ENCODE results near the gene HGS. TPM values are rescaled to one million over a fixed set of nuclear protein-coding genes. Genes with fewer than 3 reads are reported as not detected.

The HGS gene
- 10 to 100 TPM; 48.2 to 86.8 (median 84.0) TPM for total RNA-seq

GRCh38 chr17:81683584-81684441, at the start of gene HGS, which contains the start of gene ARL16:
Gene HGS, plus strand, starts transcription at chr17:81684011. Its CDS starts 56 bp downstream, at chr17:81684067.
Gene ARL16, minus strand, starts transcription at chr17:81683797. Its CDS starts 44 bp downstream, at chr17:81683753.
- peaks cover 27 to 58% (median 31%) of the 10 kb centered on the region in 3 donors for H3K36me3 ChIP-seq
- H3K4me3 ChIP-seq = peak within 1 kb of the TSS; percentile 85 to 97 (median 95)
- no peaks in the 10 kb centered on the region for H3K9me3 ChIP-seq
- no peaks in the 10 kb centered on the region for H3K27me3 ChIP-seq
- peaks cover 33 to 61% (median 37%) of the 10 kb centered on the region in 3 donors for H3K4me1 ChIP-seq
- WGBS, 2 donors = 1% methylated on average over 10 of the region's 112 CpGs; no CpG with 5 or more reads in 1 of the 2 donors
- DNase-seq = peak; percentile 80
- intact Hi-C loops (cut with DNase I) = no loop called here
- H3K27ac ChIP-seq = peak within 1 kb of the TSS; percentile 86 to 98 (median 94)
- peak in 3 of 4 donors; percentile 21 to 85 (median 73) for TF ChIP-seq POLR2A (IDR thresholded peaks at IDR 0.05)
- TF ChIP-seq CTCF (IDR thresholded peaks at IDR 0.05) = peak in 2 of 6 experiments; percentile 6 to 16

DNA sequence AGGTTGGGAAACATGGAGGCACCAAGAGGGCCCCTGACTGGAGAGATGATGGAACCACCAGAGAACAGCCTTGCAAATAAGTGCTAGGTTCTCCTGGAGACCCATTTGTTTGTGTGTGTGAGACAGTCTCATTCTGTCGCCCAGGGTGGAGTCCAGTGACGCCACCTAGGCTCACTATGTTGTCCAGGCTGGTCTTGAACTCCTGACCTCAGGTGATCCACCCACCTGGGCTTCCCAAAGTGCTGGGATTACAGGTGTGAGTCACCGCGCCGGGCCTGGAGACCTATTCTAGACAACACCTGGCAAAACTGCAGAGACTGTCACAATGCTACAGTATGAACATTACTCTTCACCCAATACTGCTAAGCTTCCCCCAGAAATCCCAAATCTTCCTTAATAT, 48.4 kb upstream of the HGS start:
- peak overlapping the region in 3 of 4 donors; percentile 92 to 99 (median 95) for H3K27ac ChIP-seq
- no peaks in the 10 kb centered on the region for H3K27me3 ChIP-seq
- H3K9me3 ChIP-seq = no peaks in the 10 kb centered on the region
- peaks cover 12 to 50% (median 25%) of the 10 kb centered on the region in 3 donors for H3K4me1 ChIP-seq
- peak overlapping the region in 3 of 4 donors; percentile 88 to 98 (median 91) for H3K4me3 ChIP-seq
- H3K36me3 ChIP-seq = peaks cover 0 to 19% (median 0%) of the 10 kb centered on the region in 3 donors
- no peak for DNase-seq
- intact Hi-C loops (cut with DNase I) = no loop called here
- WGBS, 2 donors = 19 to 92% methylated on average over 5 of the region's 5 CpGs
- no peak for TF ChIP-seq POLR2A (IDR thresholded peaks at IDR 0.05)
- TF ChIP-seq CTCF (IDR thresholded peaks at IDR 0.05) = no peak

GRCh38 chr17:81635973-81636504, 47.8 kb upstream of the HGS start:
- peaks cover 0 to 13% (median 0%) of the 10 kb centered on the region in 3 donors for H3K36me3 ChIP-seq
- TF ChIP-seq CTCF (IDR thresholded peaks at IDR 0.05) (no peak), POLR2A (IDR thresholded peaks at IDR 0.05) (no peak)
- H3K27me3 ChIP-seq = no peaks in the 10 kb centered on the region
- H3K4me3 ChIP-seq = peak overlapping the region; percentile 80 to 98 (median 90)
- peaks cover 12 to 50% (median 25%) of the 10 kb centered on the region in 3 donors for H3K4me1 ChIP-seq
- peak overlapping the region; percentile 92 to 99 (median 96) for H3K27ac ChIP-seq
- WGBS, 2 donors = 34 to 35% methylated on average over 18 of the region's 18 CpGs
- H3K9me3 ChIP-seq = no peaks in the 10 kb centered on the region
- intact Hi-C loops (cut with DNase I) = no loop called here
- no peak for DNase-seq

DNA sequence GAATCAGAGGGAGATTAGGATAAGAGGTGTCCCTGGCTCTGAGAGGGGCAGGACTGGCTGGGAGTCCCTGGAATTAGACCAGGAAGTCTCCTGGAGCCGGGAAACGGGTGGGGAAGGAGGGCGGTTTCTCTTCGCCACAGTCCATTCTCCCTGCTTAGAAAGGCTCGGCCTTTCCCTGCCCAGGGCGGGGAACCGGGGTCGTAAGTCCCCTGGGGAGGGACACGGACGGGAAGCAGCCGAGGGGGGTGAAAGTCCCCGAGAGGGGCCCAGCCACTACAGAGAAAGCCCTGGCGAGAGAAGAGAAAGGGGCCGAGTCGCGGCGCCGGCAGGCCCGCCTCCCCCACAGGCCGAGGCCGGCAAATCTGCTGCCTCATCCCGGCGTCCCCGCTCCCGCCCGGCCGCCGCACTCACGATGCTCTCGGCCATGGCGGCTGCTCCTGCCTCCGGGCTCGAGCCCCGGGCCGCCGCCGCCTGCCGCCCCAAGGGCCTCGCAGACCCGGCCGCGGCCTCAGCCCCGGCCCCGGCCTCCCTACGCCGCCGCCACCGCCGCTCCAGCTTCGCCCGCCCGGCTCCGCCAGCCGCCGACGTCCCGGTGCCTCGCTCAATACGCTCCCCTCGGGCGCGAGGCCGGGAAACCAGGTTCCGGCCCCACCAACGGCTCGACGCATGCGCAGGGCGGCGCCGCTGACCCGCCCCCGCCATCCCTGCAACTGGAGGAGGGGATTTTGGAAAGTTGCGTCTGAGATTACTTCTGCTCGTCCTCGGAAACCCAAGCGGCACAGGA, 47.1 kb upstream of the HGS start, which contains the start of the genes NPLOC4 and TSPAN10:
Gene NPLOC4, minus strand, starts transcription at position 608 of the 784 bp plus-strand sequence. Its CDS starts 182 bp downstream, at position 426.
Gene TSPAN10, plus strand, starts transcription at position 692 of the 784 bp plus-strand sequence. CDS start 5,217 bp downstream, outside the sequence.
- Histone ChIP-seq H3K27ac (peak within 1 kb of the TSS; percentile 92 to 99 (median 96)), H3K4me1 (peaks cover 12 to 49% (median 25%) of the 10 kb centered on the region in 3 donors), H3K4me3 (peak within 1 kb of the TSS; percentile 80 to 98 (median 90)), H3K36me3 (peaks cover 0 to 7% (median 0%) of the 10 kb centered on the region in 3 donors), H3K9me3 (no peaks in the 10 kb centered on the region), H3K27me3 (no peaks in the 10 kb centered on the region)
- no peak for DNase-seq
- 0% methylated on average over 22 to 24 of the region's 77 CpGs for WGBS, 2 donors
- intact Hi-C loops (cut with DNase I) = no loop called here
- peak in 1 of 6 experiments; percentile 39 for TF ChIP-seq CTCF (IDR thresholded peaks at IDR 0.05)
- peak in 3 of 4 donors; percentile 53 to 84 (median 83) for TF ChIP-seq POLR2A (IDR thresholded peaks at IDR 0.05)

All from esophagus squamous epithelium (tissue), 5 donors.